Embryonic facial prominence (tissue), 1 donor: ENCODE results near the gene S100A4.
A peak's percentile ranks its signal among the peaks of the same experiment; 100 is the strongest.

Experiments
- DNase-seq: peaks from one replicate; pipeline ENCODE4 v3.0.0-alpha.2; 2016; ENCODE audit errors: extremely low spot score

The S100A4 gene

GRCh38 chr1:153507926-153508583, 37.6 kb downstream of the S100A4 start:
- DNase-seq = no peak

DNA sequence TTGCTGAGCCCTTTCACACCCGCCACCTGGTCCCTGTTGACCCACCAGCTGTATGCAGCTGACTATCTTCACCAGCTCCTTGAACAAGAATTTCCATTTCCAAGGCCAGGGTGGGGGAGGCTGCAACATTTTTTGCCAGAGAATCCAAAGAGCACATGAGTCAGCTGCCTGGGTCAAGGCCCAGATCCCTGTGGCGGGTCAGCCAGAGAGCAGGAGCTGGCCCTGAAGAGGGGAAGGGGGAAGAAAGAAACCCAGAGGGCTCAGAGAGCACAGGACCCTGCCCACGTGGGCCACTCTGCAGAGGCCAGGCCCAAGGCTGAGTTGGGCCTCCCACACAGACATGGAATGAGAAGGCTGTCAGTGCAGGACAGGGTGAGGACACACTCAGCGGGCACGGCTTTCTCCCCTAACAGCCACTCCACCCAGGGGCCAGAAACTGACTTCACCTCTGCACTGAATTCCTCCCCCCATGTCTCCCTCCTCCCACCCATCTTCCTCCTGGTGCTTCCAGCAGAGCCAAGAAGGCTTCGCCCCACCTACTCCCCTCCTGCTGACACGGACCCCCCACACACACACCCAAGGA, 38.7 kb downstream of the S100A4 start:
- no peak for DNase-seq

DNA sequence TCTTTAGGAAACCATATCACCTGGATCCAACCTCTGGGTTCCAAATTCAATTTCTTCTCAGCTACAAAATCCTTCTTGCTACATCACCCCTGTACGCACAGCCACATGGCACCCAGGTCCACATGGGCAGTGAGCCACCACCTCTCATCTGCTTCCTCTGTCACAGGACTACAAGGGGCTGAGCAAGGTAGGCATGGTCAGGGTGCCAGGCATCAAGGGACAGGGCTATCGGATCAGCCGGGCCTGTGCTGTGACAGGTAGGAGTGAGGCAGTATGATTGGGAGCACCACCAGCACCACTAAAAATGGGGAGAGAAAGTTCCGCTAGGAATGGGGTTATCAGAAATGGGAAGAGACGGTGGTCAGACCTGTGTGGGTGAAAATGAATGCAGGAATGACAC, 39.2 kb downstream of the S100A4 start:
- DNase-seq = no peak

- no peak for DNase-seq
Observed at GRCh38 chr1:153505576-153505975, 40.0 kb downstream of the S100A4 start.

- DNase-seq = no peak
Observed at GRCh38 chr1:153503766-153504165, 41.8 kb downstream of the S100A4 start.

GRCh38 chr1:153498746-153499145, 46.9 kb downstream of the S100A4 start:
- no peak for DNase-seq

- no peak for DNase-seq
Observed at GRCh38 chr1:153495536-153495935, 50.1 kb downstream of the S100A4 start.

DNA sequence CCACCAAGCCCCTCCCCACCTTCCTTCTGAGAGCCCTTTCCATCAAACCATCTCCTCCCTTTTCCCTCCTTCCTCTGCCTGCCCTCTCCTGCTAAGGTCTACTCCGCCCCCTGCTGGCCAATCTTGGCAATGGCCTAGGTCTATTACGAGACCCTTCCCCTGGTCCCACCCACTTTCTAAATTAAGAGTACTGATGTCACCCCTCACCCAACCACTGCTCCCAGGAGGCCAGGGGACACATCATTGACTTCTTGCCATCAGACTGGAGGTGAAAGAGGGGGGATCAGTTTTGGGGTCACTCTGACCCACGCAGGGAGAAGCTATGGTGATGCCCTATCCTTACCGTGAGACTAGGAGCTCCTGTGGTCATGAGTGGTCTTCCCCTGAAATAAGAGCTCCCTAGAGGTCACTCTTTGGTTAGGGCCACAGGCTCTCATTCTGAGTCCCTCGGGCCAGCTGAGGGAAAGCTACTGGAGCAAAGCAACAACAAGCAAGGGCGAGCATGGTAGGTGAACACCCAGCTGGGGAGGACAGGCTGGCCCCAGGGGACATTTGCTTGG, 50.5 kb downstream of the S100A4 start:
- peak; percentile 47 for DNase-seq
